HG03108 (cell line): Measurements from ENCODE around the gene OR4D1.
"Not testable (repeated sequence)": the region's sequence is repeated elsewhere in the genome, so short reads cannot be mapped to it uniquely, and the experiment has no call there.

ENCODE experiments used
- ATAC-seq: cut with Tn5 transposase; IDR thresholded peaks from one replicate; pipeline ENCODE4 v1.9.1; 2021; ENCODE audit warnings: moderate library complexity; ENCODE audit not compliant: unreplicated experiment

OR4D1 gene

GRCh38 chr17:58147930-58148434 is at the start of gene OR4D1:
OR4D1 (plus strand) TSS chr17:58148384; CDS start chr17:58155154, 6,770 bp downstream.
- no peak for ATAC-seq

GRCh38 chr17:58100506-58100905 is 47.7 kb upstream of the OR4D1 start:
- no peak for ATAC-seq

- ATAC-seq = not testable (repeated sequence)
Measured at GRCh38 chr17:58101898-58102297, 46.3 kb upstream of the OR4D1 start.

- no peak for ATAC-seq
Measured at GRCh38 chr17:58105093-58105492, 43.1 kb upstream of the OR4D1 start.

GRCh38 chr17:58107306-58107705 is 40.9 kb upstream of the OR4D1 start:
- no peak for ATAC-seq

- no peak for ATAC-seq
Measured at GRCh38 chr17:58109197-58109596, 39.0 kb upstream of the OR4D1 start.

- ATAC-seq = no peak
Measured at GRCh38 chr17:58110012-58110411, 38.2 kb upstream of the OR4D1 start.

- no peak for ATAC-seq
Measured at GRCh38 chr17:58111676-58112075, 36.5 kb upstream of the OR4D1 start.

GRCh38 chr17:58112970-58113631 is 35.1 kb upstream of the OR4D1 start:
- ATAC-seq = no peak

- no peak for ATAC-seq
Measured at GRCh38 chr17:58113947-58114346, 34.2 kb upstream of the OR4D1 start.

GRCh38 chr17:58117382-58117781 is 30.8 kb upstream of the OR4D1 start:
- ATAC-seq = no peak

- ATAC-seq = no peak
Measured at GRCh38 chr17:58119491-58119890, 28.7 kb upstream of the OR4D1 start.

- no peak for ATAC-seq
Measured at GRCh38 chr17:58120195-58120822, 27.9 kb upstream of the OR4D1 start.

GRCh38 chr17:58121925-58122324 is 26.3 kb upstream of the OR4D1 start:
- no peak for ATAC-seq

GRCh38 chr17:58127846-58128245 is 20.3 kb upstream of the OR4D1 start:
- no peak for ATAC-seq

- ATAC-seq = not testable (repeated sequence)
Measured at GRCh38 chr17:58132697-58133096, 15.5 kb upstream of the OR4D1 start.

GRCh38 chr17:58136669-58137279 is 11.4 kb upstream of the OR4D1 start:
- ATAC-seq = no peak

- ATAC-seq = no peak
Measured at GRCh38 chr17:58141505-58141904, 6.7 kb upstream of the OR4D1 start.

GRCh38 chr17:58143335-58143734 is 4.8 kb upstream of the OR4D1 start:
- ATAC-seq = not testable (repeated sequence)

GRCh38 chr17:58144801-58145200 is 3.4 kb upstream of the OR4D1 start:
- no peak for ATAC-seq

GRCh38 chr17:58148609-58149008 is 425 bp downstream of the OR4D1 start:
- ATAC-seq = no peak

GRCh38 chr17:58150394-58150793 is 2.2 kb downstream of the OR4D1 start:
- ATAC-seq = no peak
